ENCODE data around the gene TCF3. TPM values are rescaled to one million over a fixed set of nuclear protein-coding genes. Genes with fewer than 3 reads are reported as not detected.

TCF3 gene
- total and polyA plus RNA-seq, 10 of the 15 experiments (the other 5 are each of a cell fraction or from before 2014, with no cell fraction given) = 6.7 to 282 (median 70.7) TPM

- Histone ChIP-seq H3K27me3 (replicated peaks in 1 of 2; ENCODE audit: control insufficient read depth in 2 of 2, insufficient read depth in 2 of 2, low read length in 1 of 2) (no peaks in the 10 kb centered on the region), H3K4me1 (ENCODE audit: control insufficient read depth, insufficient read depth, low read length) (no peaks in the 10 kb centered on the region), H4K20me1 (ENCODE audit: control insufficient read depth, insufficient read depth) (peaks cover 8% of the 10 kb centered on the region), H3K9ac (ENCODE audit: control insufficient read depth, insufficient read depth, low read length) (no peak overlapping the region), H3K27ac (ENCODE audit: control insufficient read depth, insufficient read depth) (no peak overlapping the region), H3K79me2 (ENCODE audit: control insufficient read depth, insufficient read depth, low read length) (peaks cover 20% of the 10 kb centered on the region), H3K4me3 (no peak overlapping the region), H2AFZ (ENCODE audit: control insufficient read depth, low read depth, low read length) (no peak overlapping the region), H3K36me3 (ENCODE audit: control insufficient read depth in 2 of 2, insufficient read depth in 2 of 2, low read length in 1 of 2) (peaks cover 40 to 45% of the 10 kb centered on the region in 2 experiments), H3K9me3 (replicated peaks; ENCODE audit: control insufficient read depth, insufficient read depth, low read length) (no peaks in the 10 kb centered on the region; the same call in 2 of the 3 replicates), H3K4me2 (ENCODE audit: control insufficient read depth, insufficient read depth) (no peak overlapping the region)
- in situ Hi-C loops (cut with MboI) (no loop called here), intact Hi-C loops (cut with micrococcal nuclease; ENCODE audit: unreplicated experiment) (no loop called here)
- WGBS (ENCODE audit: insufficient coverage, insufficient replicate concordance, low lambda C conversion rate, missing lambda C conversion rate) = 96% methylated on average over 34 of the region's 34 CpGs
- DNase-seq (ENCODE audit: low read depth, low spot score) (no peak), ATAC-seq (no peak), FAIRE-seq (no peak)
- ChIA-PET CTCF (interaction anchor here (1.5 kb wide), 1 partner anchor 189 kb away, joined by 3 read pairs; no protein-coding TSS in a partner anchor), SMC1A (ENCODE audit: uncharacterized antibody, unreplicated experiment) (no interaction called here), RAD21 (ENCODE audit: unreplicated experiment) (interaction anchor here (0.6 kb wide), 1 partner anchor 15 kb away, joined by 3 read pairs; no protein-coding TSS in a partner anchor), POLR2A (no interaction called here)
- BruUV-seq (replicated peaks) = no TSS peak
- peak; percentile 45; the same call in 1 of the 2 replicates for TF ChIP-seq POLR2A (IDR thresholded peaks at IDR 0.05; ENCODE audit: low read depth, low read length)
- no peak for TF ChIP-seq CHD2 (IDR thresholded peaks at IDR 0.05; ENCODE audit: borderline replicate concordance, low read depth, low read length)
These were observed 15.8 kb downstream of the TCF3 start for GRCh38 chr19:1636325-1637236.

- Histone ChIP-seq H3K4me1 (ENCODE audit: control insufficient read depth, insufficient read depth, low read length) (no peaks in the 10 kb centered on the region), H3K9me3 (replicated peaks; ENCODE audit: control insufficient read depth, insufficient read depth, low read length) (no peaks in the 10 kb centered on the region; the same call in 2 of the 3 replicates), H3K9ac (ENCODE audit: control insufficient read depth, insufficient read depth, low read length) (no peak overlapping the region), H3K36me3 (ENCODE audit: control insufficient read depth in 2 of 2, insufficient read depth in 2 of 2, low read length in 1 of 2) (peaks cover 37 to 48% of the 10 kb centered on the region in 2 experiments), H3K4me2 (ENCODE audit: control insufficient read depth, insufficient read depth) (no peak overlapping the region), H2AFZ (ENCODE audit: control insufficient read depth, low read depth, low read length) (no peak overlapping the region), H3K27me3 (replicated peaks in 1 of 2; ENCODE audit: control insufficient read depth in 2 of 2, insufficient read depth in 2 of 2, low read length in 1 of 2) (no peaks in the 10 kb centered on the region), H3K4me3 (no peak overlapping the region), H3K27ac (ENCODE audit: control insufficient read depth, insufficient read depth) (no peak overlapping the region), H3K79me2 (ENCODE audit: control insufficient read depth, insufficient read depth, low read length) (peaks cover 20% of the 10 kb centered on the region), H4K20me1 (ENCODE audit: control insufficient read depth, insufficient read depth) (peaks cover 8% of the 10 kb centered on the region)
- 0 out of 2 replicates have a peak, but pooled peaks have one; percentile 12 for TF ChIP-seq POLR2A (IDR thresholded peaks at IDR 0.05; ENCODE audit: low read depth, low read length)
- no peak for TF ChIP-seq CHD1 (IDR thresholded peaks at IDR 0.05; ENCODE audit: low read depth, low read length)
- intact Hi-C loops (cut with micrococcal nuclease; ENCODE audit: unreplicated experiment) = no loop called here
- no peak for ATAC-seq
- POLR2A ChIA-PET = no interaction called here
- SMC1A ChIA-PET (ENCODE audit: uncharacterized antibody, unreplicated experiment) = no interaction called here
- no peak for FAIRE-seq
- 98% methylated on average over 5 of the region's 5 CpGs for WGBS (ENCODE audit: insufficient coverage, insufficient replicate concordance, low lambda C conversion rate, missing lambda C conversion rate)
- CTCF ChIA-PET = interaction anchor here (1.5 kb wide), 1 partner anchor 191 kb away, joined by 3 read pairs; no protein-coding TSS in a partner anchor
- no peak for DNase-seq (ENCODE audit: low read depth, low spot score)
- no TSS peak for BruUV-seq (replicated peaks)
- in situ Hi-C loops (cut with MboI) = no loop called here
- RAD21 ChIA-PET (ENCODE audit: unreplicated experiment) = no interaction called here
These were observed 17.5 kb downstream of the TCF3 start for GRCh38 chr19:1634938-1635243.

All from GM12878 (cell line).